ENCODE results near the gene POLG2.

DNA sequence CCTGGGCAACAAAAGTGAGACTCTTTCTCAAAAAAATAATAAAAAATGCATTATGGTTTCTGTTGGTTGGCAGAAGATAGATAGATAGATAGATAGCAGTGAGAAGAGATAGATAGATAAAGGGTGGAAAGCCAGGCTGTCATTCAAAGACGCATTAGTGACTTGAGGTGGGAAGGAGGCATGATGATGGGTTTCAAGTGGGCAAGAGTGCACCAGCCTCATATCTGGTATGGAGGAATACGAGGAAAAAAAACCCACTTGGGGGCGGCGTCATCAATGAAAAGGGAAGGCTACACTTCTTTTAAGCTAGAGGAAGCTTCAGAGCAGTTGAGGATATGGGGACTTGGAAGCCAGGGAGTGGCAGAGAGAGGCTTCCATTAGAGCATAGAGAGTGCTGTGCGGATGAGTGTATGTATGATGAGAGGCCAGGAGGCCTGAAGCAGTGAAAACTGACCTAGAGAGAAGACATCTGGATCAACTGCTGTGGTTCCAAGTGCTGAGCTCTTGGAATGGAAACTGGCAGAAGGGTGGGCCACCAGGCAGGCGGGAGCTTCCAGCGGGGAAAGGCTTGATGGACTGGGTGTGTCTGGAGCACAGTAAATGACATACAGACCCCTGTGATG, 41.8 kb upstream of the POLG2 start:
- TF ChIP-seq CREB1 (CRISPR knock-in tag; IDR thresholded peaks at IDR 0.05) (no peak), ZNF121 (CRISPR knock-in tag; IDR thresholded peaks at IDR 0.05) (no peak), IRF2 (CRISPR knock-in tag; IDR thresholded peaks at IDR 0.05; ENCODE audit: borderline replicate concordance, low read depth) (no peak)
- TF ChIP-seq, protein P1, sequence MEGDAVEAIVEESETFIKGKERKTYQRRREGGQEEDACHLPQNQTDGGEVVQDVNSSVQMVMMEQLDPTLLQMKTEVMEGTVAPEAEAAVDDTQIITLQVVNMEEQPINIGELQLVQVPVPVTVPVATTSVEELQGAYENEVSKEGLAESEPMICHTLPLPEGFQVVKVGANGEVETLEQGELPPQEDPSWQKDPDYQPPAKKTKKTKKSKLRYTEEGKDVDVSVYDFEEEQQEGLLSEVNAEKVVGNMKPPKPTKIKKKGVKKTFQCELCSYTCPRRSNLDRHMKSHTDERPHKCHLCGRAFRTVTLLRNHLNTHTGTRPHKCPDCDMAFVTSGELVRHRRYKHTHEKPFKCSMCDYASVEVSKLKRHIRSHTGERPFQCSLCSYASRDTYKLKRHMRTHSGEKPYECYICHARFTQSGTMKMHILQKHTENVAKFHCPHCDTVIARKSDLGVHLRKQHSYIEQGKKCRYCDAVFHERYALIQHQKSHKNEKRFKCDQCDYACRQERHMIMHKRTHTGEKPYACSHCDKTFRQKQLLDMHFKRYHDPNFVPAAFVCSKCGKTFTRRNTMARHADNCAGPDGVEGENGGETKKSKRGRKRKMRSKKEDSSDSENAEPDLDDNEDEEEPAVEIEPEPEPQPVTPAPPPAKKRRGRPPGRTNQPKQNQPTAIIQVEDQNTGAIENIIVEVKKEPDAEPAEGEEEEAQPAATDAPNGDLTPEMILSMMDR (IDR thresholded peaks at IDR 0.05) = no peak
- TF ChIP-seq, protein P2, sequence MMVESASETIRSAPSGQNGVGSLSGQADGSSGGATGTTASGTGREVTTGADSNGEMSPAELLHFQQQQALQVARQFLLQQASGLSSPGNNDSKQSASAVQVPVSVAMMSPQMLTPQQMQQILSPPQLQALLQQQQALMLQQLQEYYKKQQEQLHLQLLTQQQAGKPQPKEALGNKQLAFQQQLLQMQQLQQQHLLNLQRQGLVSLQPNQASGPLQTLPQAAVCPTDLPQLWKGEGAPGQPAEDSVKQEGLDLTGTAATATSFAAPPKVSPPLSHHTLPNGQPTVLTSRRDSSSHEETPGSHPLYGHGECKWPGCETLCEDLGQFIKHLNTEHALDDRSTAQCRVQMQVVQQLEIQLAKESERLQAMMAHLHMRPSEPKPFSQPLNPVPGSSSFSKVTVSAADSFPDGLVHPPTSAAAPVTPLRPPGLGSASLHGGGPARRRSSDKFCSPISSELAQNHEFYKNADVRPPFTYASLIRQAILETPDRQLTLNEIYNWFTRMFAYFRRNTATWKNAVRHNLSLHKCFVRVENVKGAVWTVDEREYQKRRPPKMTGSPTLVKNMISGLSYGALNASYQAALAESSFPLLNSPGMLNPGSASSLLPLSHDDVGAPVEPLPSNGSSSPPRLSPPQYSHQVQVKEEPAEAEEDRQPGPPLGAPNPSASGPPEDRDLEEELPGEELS (CRISPR knock-in tag; IDR thresholded peaks at IDR 0.05) = no peak
- TF ChIP-seq, protein P3, sequence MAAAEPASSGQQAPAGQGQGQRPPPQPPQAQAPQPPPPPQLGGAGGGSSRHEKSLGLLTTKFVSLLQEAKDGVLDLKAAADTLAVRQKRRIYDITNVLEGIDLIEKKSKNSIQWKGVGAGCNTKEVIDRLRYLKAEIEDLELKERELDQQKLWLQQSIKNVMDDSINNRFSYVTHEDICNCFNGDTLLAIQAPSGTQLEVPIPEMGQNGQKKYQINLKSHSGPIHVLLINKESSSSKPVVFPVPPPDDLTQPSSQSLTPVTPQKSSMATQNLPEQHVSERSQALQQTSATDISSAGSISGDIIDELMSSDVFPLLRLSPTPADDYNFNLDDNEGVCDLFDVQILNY (CRISPR knock-in tag; IDR thresholded peaks at IDR 0.05) = no peak
